ENCODE measurements around the gene PDZRN4. TPM values are rescaled to one million over a fixed set of nuclear protein-coding genes. Genes with fewer than 3 reads are reported as not detected.

PDZRN4 gene
- total and polyA plus RNA-seq, 2 donors (not counting 3 experiments of a cell fraction or from before 2014, with no cell fraction given): not detected

DNA sequence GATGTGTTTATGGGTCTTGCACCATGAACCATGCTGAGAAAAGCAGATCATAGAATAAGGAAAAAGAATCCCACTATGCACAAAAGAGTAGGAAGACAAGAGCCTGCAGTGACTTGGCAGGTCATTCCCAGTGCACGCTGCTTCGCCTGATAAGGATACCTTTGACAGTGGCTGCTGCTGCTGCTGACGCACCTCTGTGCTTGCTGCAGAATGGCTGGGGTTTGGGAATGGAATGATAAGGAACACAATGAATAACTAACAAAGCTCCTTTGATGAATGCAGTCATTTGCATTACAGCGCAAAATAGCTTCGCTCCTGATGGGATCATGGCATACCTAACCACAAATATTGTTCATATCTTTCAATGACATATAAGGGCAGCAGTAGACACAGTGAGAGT, 278.7 kb downstream of the PDZRN4 start:
- H3K36me3 ChIP-seq (ENCODE audit: control insufficient read depth in 2 of 2, extremely low read depth in 1 of 2, insufficient read depth in 2 of 2, low read length in 2 of 2): no peaks in the 10 kb centered on the region
- FAIRE-seq (no peak), DNase-seq (ENCODE audit: low read depth, low spot score) (no peak)
- H3K4me1 ChIP-seq (ENCODE audit: control insufficient read depth, extremely low read depth, insufficient read depth, low read length): peaks cover 10% of the 10 kb centered on the region
- no peaks in the 10 kb centered on the region for H3K27me3 ChIP-seq (ENCODE audit: control insufficient read depth in 2 of 2, insufficient read depth in 2 of 2, low read length in 2 of 2)
- H3K9ac ChIP-seq (replicated peaks; ENCODE audit: extremely low read depth, insufficient read depth, low read length): no peak overlapping the region
- H3K4me2 ChIP-seq (ENCODE audit: insufficient read depth, low read length): no peak overlapping the region
- H3K9me3 ChIP-seq (replicated peaks; ENCODE audit: control insufficient read depth, insufficient read depth, low read length): no peaks in the 10 kb centered on the region
- intact Hi-C loops (cut with micrococcal nuclease): no loop called here
- H3K79me2 ChIP-seq (ENCODE audit: control insufficient read depth, insufficient read depth, low read length): no peaks in the 10 kb centered on the region
- H3K4me3 ChIP-seq (replicated peaks in 1 of 3; ENCODE audit: insufficient read depth in 1 of 3, low read depth in 1 of 3, low read length in 3 of 3): no peak overlapping the region
- H3K27ac ChIP-seq (ENCODE audit: insufficient read depth, low read depth, low read length): no peak overlapping the region
- dilution Hi-C loops (cut with MboI; ENCODE audit: extremely low pct_ligation_motif_present, low sequenced_read_pairs): no loop called here
- H3K9me1 ChIP-seq (replicated peaks; ENCODE audit: control insufficient read depth, extremely low read depth, insufficient read depth, low read length): no peaks in the 10 kb centered on the region
- H2AFZ ChIP-seq (ENCODE audit: low read depth, low read length): no peak overlapping the region
- TF ChIP-seq EZH2 (IDR thresholded peaks at IDR 0.05; ENCODE audit: borderline replicate concordance, low read depth, low read length, severe bottlenecking): no peak
- no peak for TF ChIP-seq POLR2A (IDR thresholded peaks at IDR 0.05; ENCODE audit: low read depth, low read length)
- TF ChIP-seq GATA2 (IDR thresholded peaks at IDR 0.05; ENCODE audit: insufficient read depth, insufficient read length, low read depth, low read length): no peak
- TF ChIP-seq JUN (IDR thresholded peaks at IDR 0.05; ENCODE audit: borderline replicate concordance, insufficient read depth, insufficient read length, low read depth): no peak
- no peak for TF ChIP-seq POLR2AphosphoS5 (IDR thresholded peaks at IDR 0.05; ENCODE audit: insufficient read depth, low read depth, low read length)
- no peaks in the 10 kb centered on the region for H4K20me1 ChIP-seq (replicated peaks; ENCODE audit: control insufficient read depth, extremely low read depth, insufficient read depth, low read length)
- no TSS peak for BruUV-seq (replicated peaks)
- ChIA-PET CTCF (interaction anchor here (1.4 kb wide), 1 partner anchor 13 kb away, joined by 3 read pairs; no protein-coding TSS in a partner anchor), POLR2A (no interaction called here)

DNA sequence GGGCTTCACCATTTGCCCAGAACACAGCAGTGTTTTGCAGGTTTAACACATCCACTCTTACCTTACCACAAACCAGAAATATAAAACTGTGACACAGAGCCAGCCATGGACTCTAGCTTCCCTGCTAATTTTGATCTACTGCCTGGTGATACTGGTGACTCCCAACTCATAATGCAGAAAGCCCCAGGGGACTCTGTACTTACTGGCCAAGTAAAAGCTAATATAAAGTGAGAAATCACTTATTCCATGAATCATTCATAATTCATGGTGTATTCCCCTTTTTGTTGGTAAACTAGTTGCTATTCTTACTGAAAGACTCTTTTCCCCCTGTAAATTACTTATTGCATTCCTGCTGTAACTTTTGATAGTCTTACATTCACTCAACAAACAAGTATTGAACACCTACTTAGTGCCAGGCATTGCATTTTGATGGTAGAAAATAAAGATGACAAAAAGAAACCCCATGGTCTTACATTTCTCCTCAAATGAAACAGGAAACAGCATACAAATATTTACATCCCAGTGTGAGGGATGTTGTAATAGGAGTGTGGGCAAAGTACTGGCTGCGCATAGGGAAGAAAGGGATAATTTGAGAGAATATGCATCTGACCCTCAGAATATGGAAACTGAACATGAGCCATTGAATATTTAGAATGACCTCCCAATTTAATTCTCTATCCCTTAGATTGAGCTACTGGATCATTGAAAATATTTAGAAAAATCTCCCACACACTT, 279.6 kb downstream of the PDZRN4 start:
- ChIA-PET CTCF (interaction anchor here (0.8 to 1.7 kb wide), 3 partner anchors 12 to 28 kb away, joined by 3 read pairs; no protein-coding TSS in a partner anchor), POLR2A (no interaction called here)
- H3K9ac ChIP-seq (replicated peaks; ENCODE audit: extremely low read depth, insufficient read depth, low read length): no peak overlapping the region
- BruUV-seq (replicated peaks): no TSS peak
- no peaks in the 10 kb centered on the region for H3K9me1 ChIP-seq (replicated peaks; ENCODE audit: control insufficient read depth, extremely low read depth, insufficient read depth, low read length)
- dilution Hi-C loops (cut with MboI; ENCODE audit: extremely low pct_ligation_motif_present, low sequenced_read_pairs) (no loop called here), intact Hi-C loops (cut with micrococcal nuclease) (no loop called here)
- FAIRE-seq (no peak), DNase-seq (ENCODE audit: low read depth, low spot score) (no peak)
- H3K4me2 ChIP-seq (ENCODE audit: insufficient read depth, low read length): no peak overlapping the region
- H3K4me3 ChIP-seq (replicated peaks in 1 of 3; ENCODE audit: insufficient read depth in 1 of 3, low read depth in 1 of 3, low read length in 3 of 3): no peak overlapping the region
- no peak overlapping the region for H3K27ac ChIP-seq (ENCODE audit: insufficient read depth, low read depth, low read length)
- H3K9me3 ChIP-seq (replicated peaks; ENCODE audit: control insufficient read depth, insufficient read depth, low read length): no peaks in the 10 kb centered on the region
- H3K79me2 ChIP-seq (ENCODE audit: control insufficient read depth, insufficient read depth, low read length): no peaks in the 10 kb centered on the region
- H3K4me1 ChIP-seq (ENCODE audit: control insufficient read depth, extremely low read depth, insufficient read depth, low read length): peaks cover 10% of the 10 kb centered on the region
- no peaks in the 10 kb centered on the region for H4K20me1 ChIP-seq (replicated peaks; ENCODE audit: control insufficient read depth, extremely low read depth, insufficient read depth, low read length)
- H2AFZ ChIP-seq (ENCODE audit: low read depth, low read length): no peak overlapping the region
- H3K36me3 ChIP-seq (ENCODE audit: control insufficient read depth in 2 of 2, extremely low read depth in 1 of 2, insufficient read depth in 2 of 2, low read length in 2 of 2): no peaks in the 10 kb centered on the region
- no peaks in the 10 kb centered on the region for H3K27me3 ChIP-seq (ENCODE audit: control insufficient read depth in 2 of 2, insufficient read depth in 2 of 2, low read length in 2 of 2)
- TF ChIP-seq MYC (IDR thresholded peaks at IDR 0.05; ENCODE audit: low read depth, low read length) (no peak), EZH2 (IDR thresholded peaks at IDR 0.05; ENCODE audit: borderline replicate concordance, low read depth, low read length, severe bottlenecking) (no peak)
- TF ChIP-seq, protein P1, sequence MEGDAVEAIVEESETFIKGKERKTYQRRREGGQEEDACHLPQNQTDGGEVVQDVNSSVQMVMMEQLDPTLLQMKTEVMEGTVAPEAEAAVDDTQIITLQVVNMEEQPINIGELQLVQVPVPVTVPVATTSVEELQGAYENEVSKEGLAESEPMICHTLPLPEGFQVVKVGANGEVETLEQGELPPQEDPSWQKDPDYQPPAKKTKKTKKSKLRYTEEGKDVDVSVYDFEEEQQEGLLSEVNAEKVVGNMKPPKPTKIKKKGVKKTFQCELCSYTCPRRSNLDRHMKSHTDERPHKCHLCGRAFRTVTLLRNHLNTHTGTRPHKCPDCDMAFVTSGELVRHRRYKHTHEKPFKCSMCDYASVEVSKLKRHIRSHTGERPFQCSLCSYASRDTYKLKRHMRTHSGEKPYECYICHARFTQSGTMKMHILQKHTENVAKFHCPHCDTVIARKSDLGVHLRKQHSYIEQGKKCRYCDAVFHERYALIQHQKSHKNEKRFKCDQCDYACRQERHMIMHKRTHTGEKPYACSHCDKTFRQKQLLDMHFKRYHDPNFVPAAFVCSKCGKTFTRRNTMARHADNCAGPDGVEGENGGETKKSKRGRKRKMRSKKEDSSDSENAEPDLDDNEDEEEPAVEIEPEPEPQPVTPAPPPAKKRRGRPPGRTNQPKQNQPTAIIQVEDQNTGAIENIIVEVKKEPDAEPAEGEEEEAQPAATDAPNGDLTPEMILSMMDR (IDR thresholded peaks at IDR 0.05; ENCODE audit: extremely low read depth in 1 of 2, insufficient read depth in 1 of 2, low read depth in 1 of 2, low read length in 2 of 2): no peak
